Neural progenitor cell (in vitro differentiated cells): ENCODE data around the gene ZNF211.

Source experiments
- CTCF ChIP-seq: fragments of 200-600 bp; sonication (generic); IDR thresholded peaks from 2 replicates; pipeline ENCODE4 v1.5.1; 2017; ENCODE audit warnings: antibody characterized with exemption, mild to moderate bottlenecking
- EZH2phosphoT487 ChIP-seq: fragments of 200-600 bp; sonication (generic); IDR thresholded peaks from 2 replicates; pipeline ENCODE4 v1.6.1; 2017; ENCODE audit warnings: antibody characterized with exemption

GRCh38 chr19:57613941-57614743, 18.8 kb upstream of the ZNF211 start, which contains the start of gene ZNF134:
- TF ChIP-seq EZH2phosphoT487 (no peak), CTCF (no peak)
